Sigmoid colon (tissue), 4 donors: ENCODE data around the gene SH2D1A.

Experiments
- POLR2AphosphoS5 ChIP-seq, 4 donors: sonication (generic); formaldehyde crosslinking; IDR thresholded peaks; one replicate each; pipeline ENCODE4 v1.6.1; 2017; ENCODE audit warnings: antibody characterized with exemption in 4 of 4
- TF ChIP-seq, protein P1 (sequence below), 4 experiments: fragments of 450-650 bp in 3 of 4; fragments of 200-600 bp in 1 of 4; IDR thresholded peaks; one replicate each; pipeline ENCODE4 v1.5.1; 2016 to 2019; ENCODE audit warnings: antibody characterized with exemption in 4 of 4, mild to moderate bottlenecking in 3 of 4, moderate library complexity in 2 of 4

GRCh38 chrX:124338733-124339514 lies 7.4 kb upstream of the SH2D1A start:
- TF ChIP-seq, protein P1, sequence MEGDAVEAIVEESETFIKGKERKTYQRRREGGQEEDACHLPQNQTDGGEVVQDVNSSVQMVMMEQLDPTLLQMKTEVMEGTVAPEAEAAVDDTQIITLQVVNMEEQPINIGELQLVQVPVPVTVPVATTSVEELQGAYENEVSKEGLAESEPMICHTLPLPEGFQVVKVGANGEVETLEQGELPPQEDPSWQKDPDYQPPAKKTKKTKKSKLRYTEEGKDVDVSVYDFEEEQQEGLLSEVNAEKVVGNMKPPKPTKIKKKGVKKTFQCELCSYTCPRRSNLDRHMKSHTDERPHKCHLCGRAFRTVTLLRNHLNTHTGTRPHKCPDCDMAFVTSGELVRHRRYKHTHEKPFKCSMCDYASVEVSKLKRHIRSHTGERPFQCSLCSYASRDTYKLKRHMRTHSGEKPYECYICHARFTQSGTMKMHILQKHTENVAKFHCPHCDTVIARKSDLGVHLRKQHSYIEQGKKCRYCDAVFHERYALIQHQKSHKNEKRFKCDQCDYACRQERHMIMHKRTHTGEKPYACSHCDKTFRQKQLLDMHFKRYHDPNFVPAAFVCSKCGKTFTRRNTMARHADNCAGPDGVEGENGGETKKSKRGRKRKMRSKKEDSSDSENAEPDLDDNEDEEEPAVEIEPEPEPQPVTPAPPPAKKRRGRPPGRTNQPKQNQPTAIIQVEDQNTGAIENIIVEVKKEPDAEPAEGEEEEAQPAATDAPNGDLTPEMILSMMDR (IDR thresholded peaks at IDR 0.05), result no peak
- no peak for TF ChIP-seq POLR2AphosphoS5 (IDR thresholded peaks at IDR 0.05)
